ENCODE data around the gene CD248.

The CD248 gene

DNA sequence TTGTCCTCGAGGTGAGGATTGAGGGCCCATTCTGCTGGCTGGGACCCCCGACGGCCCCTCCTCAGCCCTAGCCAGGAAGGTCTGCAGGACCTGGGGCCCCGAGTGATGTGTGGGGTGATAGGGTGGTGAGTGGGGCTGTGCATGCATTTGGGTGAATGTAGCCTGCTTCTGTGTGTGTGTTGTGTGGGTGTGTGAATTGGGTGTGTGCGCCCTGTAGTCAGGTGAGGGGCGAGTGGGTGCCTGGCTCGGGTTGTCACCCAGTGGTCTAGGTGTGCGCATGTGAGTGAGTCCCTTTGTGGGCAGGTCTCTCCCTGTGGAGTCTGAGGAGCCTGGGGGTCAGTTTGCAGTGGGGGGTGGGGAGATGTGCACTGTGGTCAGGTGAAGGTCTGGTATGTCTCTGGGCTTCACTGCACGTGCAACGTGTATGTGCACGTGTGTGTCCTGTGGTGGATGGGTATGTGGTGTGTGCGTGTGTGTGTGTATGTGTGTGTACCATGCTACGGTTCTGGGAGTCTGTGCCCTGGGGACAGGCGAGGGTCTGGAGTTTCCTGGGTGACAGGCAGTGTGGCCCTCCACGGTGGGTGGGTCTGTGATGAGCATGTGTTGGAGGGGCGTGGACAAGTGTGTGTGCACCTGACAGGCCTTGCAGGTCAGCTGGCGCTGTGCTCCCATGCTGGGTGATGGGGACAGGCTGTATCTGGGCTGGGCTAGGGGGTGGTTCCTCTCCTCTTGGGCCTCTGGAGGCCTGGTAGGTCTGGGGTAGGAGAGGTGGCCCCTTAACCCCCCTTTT is 24.1 kb downstream of the CD248 start:
- H3K4me2 ChIP-seq (ENCODE audit: insufficient read depth, low read length), result no peak overlapping the region
- DNase-seq (no peak), ATAC-seq (ENCODE audit: insufficient read depth, low read depth) (no peak)
- H4K20me1 ChIP-seq (ENCODE audit: insufficient read depth, low read length), result peaks cover 5% of the 10 kb centered on the region; the same call in 1 of the 2 replicates
- H3K79me2 ChIP-seq (ENCODE audit: insufficient read depth, low read length), result peaks cover 10% of the 10 kb centered on the region
- TF ChIP-seq, protein P1, sequence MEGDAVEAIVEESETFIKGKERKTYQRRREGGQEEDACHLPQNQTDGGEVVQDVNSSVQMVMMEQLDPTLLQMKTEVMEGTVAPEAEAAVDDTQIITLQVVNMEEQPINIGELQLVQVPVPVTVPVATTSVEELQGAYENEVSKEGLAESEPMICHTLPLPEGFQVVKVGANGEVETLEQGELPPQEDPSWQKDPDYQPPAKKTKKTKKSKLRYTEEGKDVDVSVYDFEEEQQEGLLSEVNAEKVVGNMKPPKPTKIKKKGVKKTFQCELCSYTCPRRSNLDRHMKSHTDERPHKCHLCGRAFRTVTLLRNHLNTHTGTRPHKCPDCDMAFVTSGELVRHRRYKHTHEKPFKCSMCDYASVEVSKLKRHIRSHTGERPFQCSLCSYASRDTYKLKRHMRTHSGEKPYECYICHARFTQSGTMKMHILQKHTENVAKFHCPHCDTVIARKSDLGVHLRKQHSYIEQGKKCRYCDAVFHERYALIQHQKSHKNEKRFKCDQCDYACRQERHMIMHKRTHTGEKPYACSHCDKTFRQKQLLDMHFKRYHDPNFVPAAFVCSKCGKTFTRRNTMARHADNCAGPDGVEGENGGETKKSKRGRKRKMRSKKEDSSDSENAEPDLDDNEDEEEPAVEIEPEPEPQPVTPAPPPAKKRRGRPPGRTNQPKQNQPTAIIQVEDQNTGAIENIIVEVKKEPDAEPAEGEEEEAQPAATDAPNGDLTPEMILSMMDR (IDR thresholded peaks at IDR 0.05; ENCODE audit: borderline replicate concordance, extremely low read depth, low read length, poor library complexity, severe bottlenecking), result no peak
- TF ChIP-seq EZH2 (IDR thresholded peaks at IDR 0.05; ENCODE audit: borderline replicate concordance, low read depth, low read length, severe bottlenecking), result no peak
- H3K9me3 ChIP-seq (ENCODE audit: insufficient read depth, low read length, severe bottlenecking), result no peaks in the 10 kb centered on the region
- H3K27me3 ChIP-seq (ENCODE audit: insufficient read depth, low read length, poor library complexity), result no peaks in the 10 kb centered on the region
- H3K9ac ChIP-seq (ENCODE audit: low read depth, low read length), result no peak overlapping the region
- no peak overlapping the region for H3K27ac ChIP-seq (ENCODE audit: low read length)
- no peak overlapping the region for H2AFZ ChIP-seq (ENCODE audit: low read depth, low read length)
- H3K4me3 ChIP-seq (ENCODE audit: low read depth in 1 of 2, low read length in 2 of 2), result no peak overlapping the region
- H3K36me3 ChIP-seq (ENCODE audit: insufficient read depth, low read length), result no peaks in the 10 kb centered on the region
- peaks cover 29% of the 10 kb centered on the region for H3K4me1 ChIP-seq (ENCODE audit: insufficient read depth, low read length)

DNA sequence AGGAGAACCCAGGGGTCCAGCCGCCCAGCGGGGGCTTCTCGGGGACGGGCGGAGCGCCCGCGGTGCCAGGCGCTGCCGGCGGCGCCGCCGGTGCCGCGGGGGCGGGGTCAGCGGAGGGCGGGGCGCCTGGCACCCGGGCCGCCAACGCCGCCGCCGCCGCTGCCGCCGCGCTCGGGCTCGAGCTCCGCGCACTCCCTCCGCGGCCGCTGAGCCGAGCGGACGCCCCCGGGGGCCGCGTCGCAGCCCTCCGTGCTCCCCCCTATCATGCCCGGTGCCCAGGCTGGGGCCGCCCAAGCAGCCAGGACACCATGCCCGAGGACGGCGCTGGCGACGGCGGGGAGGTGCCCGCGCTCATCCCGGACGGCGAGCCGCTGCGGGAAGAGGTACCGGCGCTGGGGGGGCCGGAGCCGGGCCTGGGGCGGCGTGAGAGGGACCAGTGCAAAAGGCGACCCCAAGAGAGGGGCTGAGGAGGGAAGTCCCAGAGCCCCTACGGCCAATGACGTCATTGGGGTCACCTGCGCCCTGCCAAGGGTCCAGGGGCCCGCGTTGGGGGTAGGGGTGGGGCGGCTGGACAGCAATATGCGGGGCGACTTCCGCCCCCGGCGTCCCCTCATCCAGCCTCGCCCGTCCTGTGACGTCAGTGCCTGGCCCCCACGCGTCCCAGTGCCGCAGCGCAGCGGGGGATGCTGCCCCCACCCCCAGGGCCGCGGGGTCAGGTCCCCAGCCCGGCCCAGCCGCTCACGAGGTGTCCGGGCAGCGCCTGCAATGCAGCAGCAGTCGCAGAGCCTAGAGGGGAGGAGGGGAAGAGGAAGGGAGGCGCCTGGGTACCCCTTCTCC is 24.9 kb downstream of the CD248 start, which contains the start of gene TMEM151A:
TSS of gene TMEM151A (plus strand) at position 189 of the 837 bp plus-strand sequence. CDS start at position 309, 120 bp downstream.
- no peak within 1 kb of the TSS for H3K9ac ChIP-seq (ENCODE audit: low read depth, low read length)
- H3K4me3 ChIP-seq (ENCODE audit: low read depth in 1 of 2, low read length in 2 of 2), result no peak within 1 kb of the TSS
- TF ChIP-seq EZH2 (IDR thresholded peaks at IDR 0.05; ENCODE audit: borderline replicate concordance, low read depth, low read length, severe bottlenecking), result no peak
- TF ChIP-seq, protein P1 (IDR thresholded peaks at IDR 0.05; ENCODE audit: borderline replicate concordance, extremely low read depth, low read length, poor library complexity, severe bottlenecking), result no peak
- H3K4me2 ChIP-seq (ENCODE audit: insufficient read depth, low read length), result 0 out of 2 replicates have a peak within 1 kb of the TSS, but pooled peaks have one; percentile 84
- no peaks in the 10 kb centered on the region for H3K9me3 ChIP-seq (ENCODE audit: insufficient read depth, low read length, severe bottlenecking)
- H3K4me1 ChIP-seq (ENCODE audit: insufficient read depth, low read length), result peaks cover 33% of the 10 kb centered on the region
- H3K27ac ChIP-seq (ENCODE audit: low read length), result no peak within 1 kb of the TSS
- H3K27me3 ChIP-seq (ENCODE audit: insufficient read depth, low read length, poor library complexity), result no peaks in the 10 kb centered on the region
- no peak for DNase-seq
- ATAC-seq (ENCODE audit: insufficient read depth, low read depth), result no peak
- peaks cover 6% of the 10 kb centered on the region; the same call in 1 of the 2 replicates for H4K20me1 ChIP-seq (ENCODE audit: insufficient read depth, low read length)
- H2AFZ ChIP-seq (ENCODE audit: low read depth, low read length), result no peak within 1 kb of the TSS
- H3K36me3 ChIP-seq (ENCODE audit: insufficient read depth, low read length), result no peaks in the 10 kb centered on the region
- peaks cover 14% of the 10 kb centered on the region for H3K79me2 ChIP-seq (ENCODE audit: insufficient read depth, low read length)

DNA sequence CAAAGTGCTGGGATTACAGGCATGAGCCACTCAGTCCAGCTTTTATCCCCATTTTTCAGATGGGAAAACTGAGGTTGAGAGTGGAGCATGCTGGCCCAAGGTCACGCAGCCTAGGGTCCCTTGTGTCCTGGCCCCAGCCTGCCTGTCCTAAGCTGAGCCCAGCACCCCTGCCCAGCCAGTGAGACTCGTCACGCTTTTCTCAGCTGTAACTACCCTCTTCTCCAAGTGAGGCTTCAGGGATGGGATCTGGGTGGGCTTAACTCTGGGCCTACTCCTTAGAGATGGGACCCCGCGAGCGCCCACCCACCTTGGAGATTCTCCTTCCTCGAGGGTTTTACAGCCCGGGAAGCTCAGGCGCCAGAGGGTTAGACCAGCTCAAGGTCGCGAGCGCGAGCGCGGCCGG is 25.5 kb downstream of the CD248 start:
- ATAC-seq (ENCODE audit: insufficient read depth, low read depth) (no peak), DNase-seq (no peak)
- H3K27me3 ChIP-seq (ENCODE audit: insufficient read depth, low read length, poor library complexity), result no peaks in the 10 kb centered on the region
- H3K9me3 ChIP-seq (ENCODE audit: insufficient read depth, low read length, severe bottlenecking), result no peaks in the 10 kb centered on the region
- TF ChIP-seq, protein P1 (IDR thresholded peaks at IDR 0.05; ENCODE audit: borderline replicate concordance, extremely low read depth, low read length, poor library complexity, severe bottlenecking), result no peak
- TF ChIP-seq EZH2 (IDR thresholded peaks at IDR 0.05; ENCODE audit: borderline replicate concordance, low read depth, low read length, severe bottlenecking), result no peak
- no peak overlapping the region for H2AFZ ChIP-seq (ENCODE audit: low read depth, low read length)
- no peak overlapping the region for H3K4me2 ChIP-seq (ENCODE audit: insufficient read depth, low read length)
- peaks cover 14% of the 10 kb centered on the region for H3K79me2 ChIP-seq (ENCODE audit: insufficient read depth, low read length)
- H3K4me3 ChIP-seq (ENCODE audit: low read depth in 1 of 2, low read length in 2 of 2), result no peak overlapping the region
- H3K36me3 ChIP-seq (ENCODE audit: insufficient read depth, low read length), result no peaks in the 10 kb centered on the region
- H3K9ac ChIP-seq (ENCODE audit: low read depth, low read length), result no peak overlapping the region
- H4K20me1 ChIP-seq (ENCODE audit: insufficient read depth, low read length), result peaks cover 6% of the 10 kb centered on the region; the same call in 1 of the 2 replicates
- peaks cover 33% of the 10 kb centered on the region for H3K4me1 ChIP-seq (ENCODE audit: insufficient read depth, low read length)
- no peak overlapping the region for H3K27ac ChIP-seq (ENCODE audit: low read length)

Data from DND-41 (cell line).